ENCODE data around the gene STAC. TPM values are rescaled to one million over a fixed set of nuclear protein-coding genes. Genes with fewer than 3 reads are reported as not detected.
"Not testable (repeated sequence)": the region's sequence is repeated elsewhere in the genome, so short reads cannot be mapped to it uniquely, and the experiment has no call there.

Gene STAC
- total and polyA plus RNA-seq, 8 donors: 0.12 to 0.37 (median 0.16) TPM; not detected in 3

- no peaks in the 10 kb centered on the region for H3K9me3 ChIP-seq
- no peak for DNase-seq
- no peak overlapping the region for H3K27ac ChIP-seq
- no peaks in the 10 kb centered on the region for H3K36me3 ChIP-seq
- ATAC-seq: no peak
- no peaks in the 10 kb centered on the region for H3K27me3 ChIP-seq
- no peaks in the 10 kb centered on the region for H3K4me1 ChIP-seq
- H3K4me3 ChIP-seq: no peak overlapping the region
- TF ChIP-seq, protein P1, sequence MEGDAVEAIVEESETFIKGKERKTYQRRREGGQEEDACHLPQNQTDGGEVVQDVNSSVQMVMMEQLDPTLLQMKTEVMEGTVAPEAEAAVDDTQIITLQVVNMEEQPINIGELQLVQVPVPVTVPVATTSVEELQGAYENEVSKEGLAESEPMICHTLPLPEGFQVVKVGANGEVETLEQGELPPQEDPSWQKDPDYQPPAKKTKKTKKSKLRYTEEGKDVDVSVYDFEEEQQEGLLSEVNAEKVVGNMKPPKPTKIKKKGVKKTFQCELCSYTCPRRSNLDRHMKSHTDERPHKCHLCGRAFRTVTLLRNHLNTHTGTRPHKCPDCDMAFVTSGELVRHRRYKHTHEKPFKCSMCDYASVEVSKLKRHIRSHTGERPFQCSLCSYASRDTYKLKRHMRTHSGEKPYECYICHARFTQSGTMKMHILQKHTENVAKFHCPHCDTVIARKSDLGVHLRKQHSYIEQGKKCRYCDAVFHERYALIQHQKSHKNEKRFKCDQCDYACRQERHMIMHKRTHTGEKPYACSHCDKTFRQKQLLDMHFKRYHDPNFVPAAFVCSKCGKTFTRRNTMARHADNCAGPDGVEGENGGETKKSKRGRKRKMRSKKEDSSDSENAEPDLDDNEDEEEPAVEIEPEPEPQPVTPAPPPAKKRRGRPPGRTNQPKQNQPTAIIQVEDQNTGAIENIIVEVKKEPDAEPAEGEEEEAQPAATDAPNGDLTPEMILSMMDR (IDR thresholded peaks at IDR 0.05): no peak
- FAIRE-seq: no peak
- intact Hi-C loops (cut with DNase I): no loop called here
Observed at GRCh38 chr3:36459177-36459576, 78.9 kb downstream of the STAC start.

DNA sequence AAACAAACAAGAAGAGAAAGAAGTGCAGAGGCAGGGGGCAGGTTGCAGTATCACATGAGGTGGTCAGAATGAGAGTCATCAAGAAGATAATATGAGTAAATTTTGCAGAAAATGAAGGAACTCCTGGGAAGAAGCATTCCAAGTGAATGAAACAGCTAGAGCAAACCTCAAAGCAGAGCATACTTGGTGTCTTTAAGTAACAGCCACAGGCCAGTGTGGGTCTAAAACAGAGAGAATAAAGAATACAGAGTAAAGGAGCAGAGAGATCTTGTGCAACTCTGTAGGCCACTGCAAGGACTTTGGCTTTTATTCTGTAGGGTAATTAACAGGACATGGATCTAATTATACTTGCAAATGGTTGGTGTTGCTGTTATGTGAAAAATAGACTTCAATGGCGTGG lies 81.3 kb downstream of the STAC start:
- 64 to 73% methylated on average over 1 of the region's 1 CpG for WGBS, 2 donors
- DNase-seq: no peak
- peak in 1 of 4 donors; percentile 19 for ATAC-seq
- Histone ChIP-seq H3K4me3 (no peak overlapping the region), H3K4me1 (no peaks in the 10 kb centered on the region), H3K36me3 (no peaks in the 10 kb centered on the region), H3K9me3 (no peaks in the 10 kb centered on the region), H3K27me3 (no peaks in the 10 kb centered on the region), H3K27ac (no peak overlapping the region)
- FAIRE-seq: no peak
- TF ChIP-seq, protein P1 (IDR thresholded peaks at IDR 0.05): no peak
- intact Hi-C loops (cut with DNase I): no loop called here

- intact Hi-C loops (cut with DNase I); H3K4me3 ChIP-seq; H3K27ac ChIP-seq; H3K36me3 ChIP-seq; DNase-seq; ATAC-seq; H3K4me1 ChIP-seq; H3K27me3 ChIP-seq; H3K9me3 ChIP-seq; FAIRE-seq: not testable (repeated sequence)
- WGBS, 2 donors: 65 to 80% methylated on average over 6 of the region's 6 CpGs
Observed at GRCh38 chr3:36472045-36472444, 91.7 kb downstream of the STAC start.

- TF ChIP-seq, protein P1 (IDR thresholded peaks at IDR 0.05): no peak
- H3K4me1 ChIP-seq: no peaks in the 10 kb centered on the region
- H3K4me3 ChIP-seq: no peak overlapping the region
- DNase-seq (no peak), FAIRE-seq (no peak), ATAC-seq (peak in 1 of 4 donors; percentile 34)
- no peak overlapping the region for H3K27ac ChIP-seq
- WGBS, 2 donors: 54 to 67% methylated on average over 2 of the region's 2 CpGs
- no peaks in the 10 kb centered on the region for H3K27me3 ChIP-seq
- H3K36me3 ChIP-seq: no peaks in the 10 kb centered on the region
- intact Hi-C loops (cut with DNase I): no loop called here
- no peaks in the 10 kb centered on the region for H3K9me3 ChIP-seq
Observed at GRCh38 chr3:36475558-36475957, 95.3 kb downstream of the STAC start.

DNA sequence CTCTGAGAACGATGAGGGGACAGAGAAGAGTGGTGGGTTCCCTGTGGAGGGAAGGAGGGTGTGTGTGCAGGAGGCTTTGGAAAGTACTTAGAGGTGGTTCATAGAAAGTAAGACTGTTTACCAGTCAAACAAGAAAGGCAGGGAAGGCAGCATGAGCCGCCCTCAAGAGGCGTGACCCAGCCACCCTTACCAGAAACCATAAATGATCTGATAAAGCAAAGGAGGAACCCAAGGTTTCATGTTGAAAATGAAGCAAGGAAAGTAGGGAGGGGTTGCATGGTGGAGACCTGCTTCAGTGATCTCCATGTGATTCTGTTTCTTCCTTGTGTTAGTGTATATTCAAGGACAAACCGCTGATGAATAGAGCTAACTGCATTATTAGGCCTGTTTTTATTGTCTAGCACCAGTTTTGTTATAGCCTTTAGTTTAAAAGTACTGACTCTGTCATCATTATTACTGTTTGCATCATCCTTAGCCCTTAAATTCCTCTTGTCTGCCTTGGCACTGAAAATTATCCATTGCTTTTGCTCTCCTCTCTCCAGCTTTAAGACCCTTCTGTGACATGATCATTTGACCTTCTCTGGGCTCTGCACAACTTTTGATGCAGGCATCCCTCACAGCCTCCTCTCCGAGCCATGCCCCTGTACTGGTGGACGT lies 96.1 kb downstream of the STAC start:
- Histone ChIP-seq H3K9me3 (no peaks in the 10 kb centered on the region), H3K27ac (no peak overlapping the region), H3K36me3 (no peaks in the 10 kb centered on the region), H3K4me3 (no peak overlapping the region), H3K4me1 (no peaks in the 10 kb centered on the region), H3K27me3 (no peaks in the 10 kb centered on the region)
- DNase-seq (no peak), FAIRE-seq (no peak), ATAC-seq (no peak)
- intact Hi-C loops (cut with DNase I): no loop called here
- TF ChIP-seq, protein P1 (IDR thresholded peaks at IDR 0.05): no peak
- WGBS, 2 donors: 63 to 70% methylated on average over 6 of the region's 6 CpGs
